HEK293 (cell line): ENCODE measurements around the gene PSTPIP1.

Source experiments
- ATF2 ChIP-seq: fragments of 450-650 bp; formaldehyde crosslinking; IDR thresholded peaks from 2 replicates; pipeline ENCODE4 v1.5.1; 2016; ENCODE audit warnings: missing biosample characterization, missing genetic modification characterization, low read depth
- BCL11A ChIP-seq: fragments of 450-650 bp; formaldehyde crosslinking; IDR thresholded peaks from 2 replicates; pipeline ENCODE4 v1.5.1; 2016; ENCODE audit warnings: low read depth, missing biosample characterization, missing genetic modification characterization
- FEZF1 ChIP-seq: fragments of 450-650 bp; formaldehyde crosslinking; IDR thresholded peaks from 2 replicates; pipeline ENCODE4 v1.5.1; 2016; ENCODE audit warnings: missing biosample characterization, missing genetic modification characterization
- OSR2 ChIP-seq: fragments of 450-650 bp; formaldehyde crosslinking; IDR thresholded peaks from 2 replicates; pipeline ENCODE4 v1.5.1; 2016; ENCODE audit warnings: missing biosample characterization, missing genetic modification characterization
- WT1 ChIP-seq: fragments of 450-650 bp; formaldehyde crosslinking; IDR thresholded peaks from 2 replicates; pipeline ENCODE4 v1.5.1; 2016; ENCODE audit warnings: missing biosample characterization, missing genetic modification characterization
- YY1 ChIP-seq: fragments of 450-650 bp; formaldehyde crosslinking; IDR thresholded peaks from 2 replicates; pipeline ENCODE4 v1.5.1; 2018; ENCODE audit warnings: missing biosample characterization, missing genetic modification characterization
- ZBTB17 ChIP-seq: fragments of 450-650 bp; formaldehyde crosslinking; IDR thresholded peaks from 2 replicates; pipeline ENCODE4 v1.5.1; 2016; ENCODE audit warnings: missing biosample characterization, missing genetic modification characterization
- ZBTB21 ChIP-seq: fragments of 450-650 bp; formaldehyde crosslinking; IDR thresholded peaks from 2 replicates; pipeline ENCODE4 v1.5.1; 2017; ENCODE audit warnings: missing biosample characterization, missing genetic modification characterization
- ZFP41 ChIP-seq: fragments of 450-650 bp; formaldehyde crosslinking; IDR thresholded peaks from 2 replicates; pipeline ENCODE4 v1.5.1; 2016; ENCODE audit warnings: missing biosample characterization, missing genetic modification characterization, borderline replicate concordance
- ZIC2 ChIP-seq: fragments of 450-650 bp; formaldehyde crosslinking; IDR thresholded peaks from 2 replicates; pipeline ENCODE4 v1.5.1; 2016; ENCODE audit warnings: missing biosample characterization, missing genetic modification characterization
- ZNF146 ChIP-seq: fragments of 450-650 bp; formaldehyde crosslinking; IDR thresholded peaks from 2 replicates; pipeline ENCODE4 v1.5.1; 2016; ENCODE audit warnings: missing biosample characterization, missing genetic modification characterization
- ZNF16 ChIP-seq: fragments of 450-650 bp; formaldehyde crosslinking; IDR thresholded peaks from 2 replicates; pipeline ENCODE4 v1.5.1; 2016; ENCODE audit warnings: low read depth, missing biosample characterization, missing genetic modification characterization
- ZNF169 ChIP-seq: fragments of 450-650 bp; formaldehyde crosslinking; IDR thresholded peaks from 2 replicates; pipeline ENCODE4 v1.5.1; 2016; ENCODE audit warnings: missing biosample characterization, missing genetic modification characterization
- ZNF184 ChIP-seq: fragments of 450-650 bp; IDR thresholded peaks from 2 replicates; pipeline ENCODE4 v1.5.1; 2018; ENCODE audit warnings: missing biosample characterization, mild to moderate bottlenecking, missing genetic modification characterization
- ZNF221 ChIP-seq: fragments of 450-650 bp; formaldehyde crosslinking; IDR thresholded peaks from 2 replicates; pipeline ENCODE4 v1.5.1; 2017; ENCODE audit warnings: missing biosample characterization, missing genetic modification characterization, borderline replicate concordance
- ZNF292 ChIP-seq: fragments of 450-650 bp; formaldehyde crosslinking; IDR thresholded peaks from 2 replicates; pipeline ENCODE4 v1.5.1; 2016; ENCODE audit warnings: low read depth, missing biosample characterization, missing genetic modification characterization, borderline replicate concordance
- ZNF335 ChIP-seq: fragments of 450-650 bp; formaldehyde crosslinking; conservative IDR thresholded peaks from 2 replicates; pipeline ENCODE4 v1.5.1; 2016; ENCODE audit warnings: missing biosample characterization, missing genetic modification characterization
- ZNF423 ChIP-seq: fragments of 450-650 bp; formaldehyde crosslinking; IDR thresholded peaks from 2 replicates; pipeline ENCODE4 v1.5.1; 2016; ENCODE audit warnings: missing biosample characterization, missing genetic modification characterization
- ZNF501 ChIP-seq: fragments of 450-650 bp; formaldehyde crosslinking; IDR thresholded peaks from 2 replicates; pipeline ENCODE4 v1.5.1; 2016; ENCODE audit warnings: missing biosample characterization, missing genetic modification characterization
- ZNF513 ChIP-seq: fragments of 450-650 bp; IDR thresholded peaks from 2 replicates; pipeline ENCODE4 v1.5.1; 2018; ENCODE audit warnings: missing biosample characterization, missing genetic modification characterization
- ZNF514 ChIP-seq: fragments of 450-650 bp; formaldehyde crosslinking; IDR thresholded peaks from 2 replicates; pipeline ENCODE4 v1.5.1; 2016; ENCODE audit warnings: missing biosample characterization, missing genetic modification characterization
- ZNF549 ChIP-seq: fragments of 450-650 bp; IDR thresholded peaks from 2 replicates; pipeline ENCODE4 v1.5.1; 2018; ENCODE audit warnings: missing biosample characterization, missing genetic modification characterization, mild to moderate bottlenecking, inconsistent platforms, moderate library complexity
- ZNF558 ChIP-seq: fragments of 450-650 bp; formaldehyde crosslinking; IDR thresholded peaks from 2 replicates; pipeline ENCODE4 v1.5.1; 2016; ENCODE audit warnings: missing biosample characterization, missing genetic modification characterization
- ZNF571 ChIP-seq: fragments of 450-650 bp; formaldehyde crosslinking; IDR thresholded peaks from 2 replicates; pipeline ENCODE4 v1.5.0; 2017; ENCODE audit warnings: missing biosample characterization, missing genetic modification characterization
- ZNF596 ChIP-seq: fragments of 450-650 bp; IDR thresholded peaks from 2 replicates; pipeline ENCODE4 v1.5.0; 2018; ENCODE audit warnings: missing biosample characterization, mild to moderate bottlenecking, missing genetic modification characterization, moderate library complexity
- ZNF610 ChIP-seq: fragments of 450-650 bp; formaldehyde crosslinking; IDR thresholded peaks from 2 replicates; pipeline ENCODE4 v1.5.1; 2016; ENCODE audit warnings: missing biosample characterization, missing genetic modification characterization, borderline replicate concordance
- ZNF747 ChIP-seq: fragments of 450-650 bp; formaldehyde crosslinking; IDR thresholded peaks from 2 replicates; pipeline ENCODE4 v1.5.1; 2016; ENCODE audit warnings: missing biosample characterization, missing genetic modification characterization
- ZNF76 ChIP-seq: fragments of 450-650 bp; formaldehyde crosslinking; IDR thresholded peaks from 2 replicates; pipeline ENCODE4; 2016; ENCODE audit warnings: low read depth, missing biosample characterization, missing genetic modification characterization, borderline replicate concordance
- ZNF768 ChIP-seq: fragments of 450-650 bp; formaldehyde crosslinking; IDR thresholded peaks from 2 replicates; pipeline ENCODE4 v1.5.1; 2018; ENCODE audit warnings: missing biosample characterization, mild to moderate bottlenecking, missing genetic modification characterization
- ZNF777 ChIP-seq: fragments of 450-650 bp; formaldehyde crosslinking; IDR thresholded peaks from 2 replicates; pipeline ENCODE4 v1.5.1; 2017; ENCODE audit warnings: missing biosample characterization, missing genetic modification characterization, borderline replicate concordance
- ZNF791 ChIP-seq: fragments of 450-650 bp; formaldehyde crosslinking; IDR thresholded peaks from 2 replicates; pipeline ENCODE4 v1.5.1; 2016; ENCODE audit warnings: missing biosample characterization, missing genetic modification characterization
- TF ChIP-seq, protein P1 (sequence below): fragments of 450-650 bp; formaldehyde crosslinking; IDR thresholded peaks from 2 replicates; pipeline ENCODE4 v1.5.1; 2017; ENCODE audit warnings: missing biosample characterization, missing genetic modification characterization
- TF ChIP-seq, protein P2 (sequence below): fragments of 450-650 bp; formaldehyde crosslinking; IDR thresholded peaks from 2 replicates; pipeline ENCODE4 v1.5.1; 2017; ENCODE audit warnings: missing biosample characterization, mild to moderate bottlenecking, missing genetic modification characterization, moderate library complexity
- TF ChIP-seq, protein P3 (sequence below): fragments of 450-650 bp; formaldehyde crosslinking; IDR thresholded peaks from 2 replicates; pipeline ENCODE4 v1.5.1; 2017; ENCODE audit warnings: missing biosample characterization, missing genetic modification characterization

PSTPIP1 gene

DNA sequence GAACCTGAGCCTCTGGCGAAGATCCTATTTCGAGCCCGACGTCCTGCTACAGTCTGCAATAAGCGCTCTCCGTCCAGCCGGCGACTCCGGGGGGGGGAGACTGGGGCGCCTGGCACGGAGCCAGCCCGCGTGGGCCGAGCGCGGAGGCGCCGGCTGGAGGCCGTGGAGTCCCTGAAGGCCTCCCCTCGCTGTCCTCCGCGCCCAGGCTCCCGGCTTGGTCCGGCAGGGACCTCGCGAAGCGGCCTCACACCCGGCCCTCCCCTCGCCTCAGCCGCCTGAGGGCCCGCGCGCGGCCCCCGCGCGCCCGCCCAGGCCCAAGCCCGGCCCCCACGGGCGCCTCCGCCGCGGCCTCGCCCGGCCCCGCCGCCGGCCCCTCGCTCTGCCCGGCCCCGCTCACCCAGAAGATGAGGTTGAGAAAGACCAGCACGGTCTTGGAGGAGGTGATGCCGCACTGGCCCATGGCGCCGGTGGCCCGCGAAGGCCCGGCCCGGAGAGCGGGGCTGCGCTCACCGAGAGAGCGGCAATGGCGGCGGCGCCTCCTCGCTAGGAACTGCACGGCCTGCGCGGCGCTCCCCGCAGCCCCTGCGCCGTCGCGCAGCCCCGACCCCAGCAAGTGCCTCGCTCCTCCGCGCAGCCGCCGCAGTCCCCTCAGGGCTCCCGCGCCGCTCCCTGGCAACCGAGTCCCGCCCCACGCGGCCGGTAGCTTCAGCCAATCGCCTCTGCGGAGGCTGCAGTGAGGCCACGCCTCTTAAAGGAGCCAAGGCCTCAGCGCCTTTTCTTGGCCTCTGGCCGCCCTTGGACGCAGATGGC lies 75.8 kb downstream of the PSTPIP1 start, which contains the start of gene TSPAN3 (continued):
- peak; percentile 27; the same call in 1 of the 2 replicates for TF ChIP-seq ZNF335 (tag by site-specific recombination)
- TF ChIP-seq ZNF596 (tag by site-specific recombination) = 0 out of 2 replicates have a peak, but pooled peaks have one; percentile 35
- no peak for TF ChIP-seq ZNF76
- TF ChIP-seq ZNF292 (tag by site-specific recombination) = no peak
- TF ChIP-seq, protein P1, sequence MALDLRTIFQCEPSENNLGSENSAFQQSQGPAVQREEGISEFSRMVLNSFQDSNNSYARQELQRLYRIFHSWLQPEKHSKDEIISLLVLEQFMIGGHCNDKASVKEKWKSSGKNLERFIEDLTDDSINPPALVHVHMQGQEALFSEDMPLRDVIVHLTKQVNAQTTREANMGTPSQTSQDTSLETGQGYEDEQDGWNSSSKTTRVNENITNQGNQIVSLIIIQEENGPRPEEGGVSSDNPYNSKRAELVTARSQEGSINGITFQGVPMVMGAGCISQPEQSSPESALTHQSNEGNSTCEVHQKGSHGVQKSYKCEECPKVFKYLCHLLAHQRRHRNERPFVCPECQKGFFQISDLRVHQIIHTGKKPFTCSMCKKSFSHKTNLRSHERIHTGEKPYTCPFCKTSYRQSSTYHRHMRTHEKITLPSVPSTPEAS (tag by site-specific recombination) = no peak
- TF ChIP-seq ZNF169 (tag by site-specific recombination) = no peak
- no peak for TF ChIP-seq ZIC2 (tag by site-specific recombination)
- TF ChIP-seq ZNF184 = peak; percentile 14; the same call in 1 of the 2 replicates
- no peak for TF ChIP-seq BCL11A (tag by site-specific recombination)
- no peak for TF ChIP-seq ZNF146
- TF ChIP-seq YY1 (tag by site-specific recombination) = peak; percentile 74
- no peak for TF ChIP-seq ZNF16
- TF ChIP-seq ZNF549 = no peak
- no peak for TF ChIP-seq ZNF423 (tag by site-specific recombination)
- no peak for TF ChIP-seq ATF2 (tag by site-specific recombination)
- no peak for TF ChIP-seq ZNF571 (tag by site-specific recombination)
- TF ChIP-seq, protein P2, sequence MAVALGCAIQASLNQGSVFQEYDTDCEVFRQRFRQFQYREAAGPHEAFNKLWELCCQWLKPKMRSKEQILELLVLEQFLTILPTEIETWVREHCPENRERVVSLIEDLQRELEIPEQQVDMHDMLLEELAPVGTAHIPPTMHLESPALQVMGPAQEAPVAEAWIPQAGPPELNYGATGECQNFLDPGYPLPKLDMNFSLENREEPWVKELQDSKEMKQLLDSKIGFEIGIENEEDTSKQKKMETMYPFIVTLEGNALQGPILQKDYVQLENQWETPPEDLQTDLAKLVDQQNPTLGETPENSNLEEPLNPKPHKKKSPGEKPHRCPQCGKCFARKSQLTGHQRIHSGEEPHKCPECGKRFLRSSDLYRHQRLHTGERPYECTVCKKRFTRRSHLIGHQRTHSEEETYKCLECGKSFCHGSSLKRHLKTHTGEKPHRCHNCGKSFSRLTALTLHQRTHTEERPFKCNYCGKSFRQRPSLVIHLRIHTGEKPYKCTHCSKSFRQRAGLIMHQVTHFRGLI (tag by site-specific recombination) = no peak
- no peak for TF ChIP-seq ZNF558 (tag by site-specific recombination)
- no peak for TF ChIP-seq ZNF747 (tag by site-specific recombination)
- no peak for TF ChIP-seq WT1 (tag by site-specific recombination)
- no peak for TF ChIP-seq ZBTB21 (tag by site-specific recombination)
- no peak for TF ChIP-seq FEZF1 (tag by site-specific recombination)
- no peak for TF ChIP-seq ZNF777 (tag by site-specific recombination)
- TF ChIP-seq ZNF513 (tag by site-specific recombination) = no peak
- TF ChIP-seq ZNF610 = no peak
- TF ChIP-seq OSR2 (tag by site-specific recombination) = no peak
- TF ChIP-seq ZNF791 (tag by site-specific recombination) = no peak
- peak; percentile 23; the same call in 1 of the 2 replicates for TF ChIP-seq ZNF221 (tag by site-specific recombination)
- no peak for TF ChIP-seq ZBTB17 (tag by site-specific recombination)
- no peak for TF ChIP-seq ZNF514 (tag by site-specific recombination)
- peak; percentile 68; the same call in 1 of the 2 replicates for TF ChIP-seq ZNF501
- TF ChIP-seq, protein P3, sequence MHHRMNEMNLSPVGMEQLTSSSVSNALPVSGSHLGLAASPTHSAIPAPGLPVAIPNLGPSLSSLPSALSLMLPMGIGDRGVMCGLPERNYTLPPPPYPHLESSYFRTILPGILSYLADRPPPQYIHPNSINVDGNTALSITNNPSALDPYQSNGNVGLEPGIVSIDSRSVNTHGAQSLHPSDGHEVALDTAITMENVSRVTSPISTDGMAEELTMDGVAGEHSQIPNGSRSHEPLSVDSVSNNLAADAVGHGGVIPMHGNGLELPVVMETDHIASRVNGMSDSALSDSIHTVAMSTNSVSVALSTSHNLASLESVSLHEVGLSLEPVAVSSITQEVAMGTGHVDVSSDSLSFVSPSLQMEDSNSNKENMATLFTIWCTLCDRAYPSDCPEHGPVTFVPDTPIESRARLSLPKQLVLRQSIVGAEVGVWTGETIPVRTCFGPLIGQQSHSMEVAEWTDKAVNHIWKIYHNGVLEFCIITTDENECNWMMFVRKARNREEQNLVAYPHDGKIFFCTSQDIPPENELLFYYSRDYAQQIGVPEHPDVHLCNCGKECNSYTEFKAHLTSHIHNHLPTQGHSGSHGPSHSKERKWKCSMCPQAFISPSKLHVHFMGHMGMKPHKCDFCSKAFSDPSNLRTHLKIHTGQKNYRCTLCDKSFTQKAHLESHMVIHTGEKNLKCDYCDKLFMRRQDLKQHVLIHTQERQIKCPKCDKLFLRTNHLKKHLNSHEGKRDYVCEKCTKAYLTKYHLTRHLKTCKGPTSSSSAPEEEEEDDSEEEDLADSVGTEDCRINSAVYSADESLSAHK (tag by site-specific recombination) = no peak
- no peak for TF ChIP-seq ZNF768
- no peak for TF ChIP-seq ZFP41 (tag by site-specific recombination)
